IMR-90 (cell line): ENCODE measurements around the gene EIF4G3.

Experiments
- CHD1 ChIP-seq: IDR thresholded peaks from 2 replicates; pipeline ENCODE4 v1.6.1; 2012; ENCODE audit warnings: low read depth, low read length, improper control_type of control experiment
- MAFK ChIP-seq: IDR thresholded peaks from 2 replicates; pipeline ENCODE4 v1.6.1; 2012; ENCODE audit warnings: low read depth, low read length, improper control_type of control experiment
- POLR2A ChIP-seq: IDR thresholded peaks from 2 replicates; pipeline ENCODE4 v1.6.1; 2012; ENCODE audit warnings: mild to moderate bottlenecking, low read depth, low read length
- RAD21 ChIP-seq: IDR thresholded peaks from 2 replicates; pipeline ENCODE4 v1.6.1; 2012; ENCODE audit warnings: low read length, improper control_type of control experiment
- TF ChIP-seq, protein P1 (sequence below): conservative IDR thresholded peaks from 2 replicates; pipeline ENCODE4 v1.5.1; 2012; ENCODE audit warnings: mild to moderate bottlenecking, low read depth, low read length, improper control_type of control experiment
- TF ChIP-seq, protein P2 (sequence below): fragments of 150-350 bp; IDR thresholded peaks from 2 replicates; pipeline ENCODE4 v1.6.1; 2017; ENCODE audit warnings: mild to moderate bottlenecking, antibody characterized with exemption, low read length, low read depth

GRCh38 chr1:20928146-20928545 is 248.6 kb downstream of the EIF4G3 start:
- TF ChIP-seq, protein P1, sequence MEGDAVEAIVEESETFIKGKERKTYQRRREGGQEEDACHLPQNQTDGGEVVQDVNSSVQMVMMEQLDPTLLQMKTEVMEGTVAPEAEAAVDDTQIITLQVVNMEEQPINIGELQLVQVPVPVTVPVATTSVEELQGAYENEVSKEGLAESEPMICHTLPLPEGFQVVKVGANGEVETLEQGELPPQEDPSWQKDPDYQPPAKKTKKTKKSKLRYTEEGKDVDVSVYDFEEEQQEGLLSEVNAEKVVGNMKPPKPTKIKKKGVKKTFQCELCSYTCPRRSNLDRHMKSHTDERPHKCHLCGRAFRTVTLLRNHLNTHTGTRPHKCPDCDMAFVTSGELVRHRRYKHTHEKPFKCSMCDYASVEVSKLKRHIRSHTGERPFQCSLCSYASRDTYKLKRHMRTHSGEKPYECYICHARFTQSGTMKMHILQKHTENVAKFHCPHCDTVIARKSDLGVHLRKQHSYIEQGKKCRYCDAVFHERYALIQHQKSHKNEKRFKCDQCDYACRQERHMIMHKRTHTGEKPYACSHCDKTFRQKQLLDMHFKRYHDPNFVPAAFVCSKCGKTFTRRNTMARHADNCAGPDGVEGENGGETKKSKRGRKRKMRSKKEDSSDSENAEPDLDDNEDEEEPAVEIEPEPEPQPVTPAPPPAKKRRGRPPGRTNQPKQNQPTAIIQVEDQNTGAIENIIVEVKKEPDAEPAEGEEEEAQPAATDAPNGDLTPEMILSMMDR: no peak
- no peak for TF ChIP-seq POLR2A
- TF ChIP-seq, protein P2, sequence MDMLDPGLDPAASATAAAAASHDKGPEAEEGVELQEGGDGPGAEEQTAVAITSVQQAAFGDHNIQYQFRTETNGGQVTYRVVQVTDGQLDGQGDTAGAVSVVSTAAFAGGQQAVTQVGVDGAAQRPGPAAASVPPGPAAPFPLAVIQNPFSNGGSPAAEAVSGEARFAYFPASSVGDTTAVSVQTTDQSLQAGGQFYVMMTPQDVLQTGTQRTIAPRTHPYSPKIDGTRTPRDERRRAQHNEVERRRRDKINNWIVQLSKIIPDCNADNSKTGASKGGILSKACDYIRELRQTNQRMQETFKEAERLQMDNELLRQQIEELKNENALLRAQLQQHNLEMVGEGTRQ: no peak
- TF ChIP-seq MAFK: no peak
- no peak for TF ChIP-seq RAD21
- TF ChIP-seq CHD1: no peak
